IPS-NIHi7 (cell line): ENCODE measurements around the gene HSF2.
A peak's percentile ranks its signal among the peaks of the same experiment; 100 is the strongest.
"Not testable (repeated sequence)": the region's sequence is repeated elsewhere in the genome, so short reads cannot be mapped to it uniquely, and the experiment has no call there.

Experiments used
- DNase-seq: peaks from one replicate; pipeline ENCODE4 v3.0.0; 2012; ENCODE audit warnings: mixed read lengths; ENCODE audit errors: extremely low spot score

The HSF2 gene

GRCh38 chr6:122449069-122449468 is 49.6 kb downstream of the HSF2 start:
- no peak for DNase-seq

DNA sequence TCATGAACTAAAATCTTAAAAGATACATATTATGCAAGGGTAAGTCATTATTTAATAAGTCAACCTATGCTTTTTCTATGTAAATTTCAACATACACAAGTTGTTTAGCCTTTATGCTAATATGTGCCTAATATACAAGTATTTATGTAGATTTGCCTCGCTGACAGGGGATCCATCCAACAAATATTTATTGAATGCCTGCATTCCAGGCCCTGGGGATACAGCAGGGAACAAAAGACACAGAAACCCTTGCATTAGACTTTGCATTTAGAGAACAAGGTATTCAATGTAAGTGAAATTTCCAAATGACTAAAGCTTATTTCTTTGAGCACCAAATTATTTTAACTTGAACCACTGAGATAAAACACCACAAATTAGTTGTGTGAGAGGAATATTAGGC is 53.1 kb downstream of the HSF2 start:
- DNase-seq = no peak

DNA sequence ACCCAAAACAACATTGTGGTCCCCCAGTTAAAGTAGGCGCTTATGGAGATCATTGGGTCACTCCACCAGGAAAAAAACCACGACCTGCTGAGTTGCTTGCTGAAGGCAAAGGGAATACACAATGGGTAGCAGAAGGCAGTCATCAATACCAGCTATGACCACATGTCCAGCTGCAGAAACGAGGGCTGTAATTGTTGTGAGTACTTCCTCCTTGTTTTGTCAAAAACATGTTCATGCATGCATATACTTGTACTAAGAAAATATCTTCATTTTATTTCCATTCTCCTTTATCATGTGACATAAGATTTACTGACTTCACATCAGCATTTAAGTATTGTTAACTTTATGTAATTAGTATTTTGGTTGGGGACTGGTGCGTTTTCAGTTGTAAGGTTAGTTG is 55.2 kb downstream of the HSF2 start:
- no peak for DNase-seq

DNA sequence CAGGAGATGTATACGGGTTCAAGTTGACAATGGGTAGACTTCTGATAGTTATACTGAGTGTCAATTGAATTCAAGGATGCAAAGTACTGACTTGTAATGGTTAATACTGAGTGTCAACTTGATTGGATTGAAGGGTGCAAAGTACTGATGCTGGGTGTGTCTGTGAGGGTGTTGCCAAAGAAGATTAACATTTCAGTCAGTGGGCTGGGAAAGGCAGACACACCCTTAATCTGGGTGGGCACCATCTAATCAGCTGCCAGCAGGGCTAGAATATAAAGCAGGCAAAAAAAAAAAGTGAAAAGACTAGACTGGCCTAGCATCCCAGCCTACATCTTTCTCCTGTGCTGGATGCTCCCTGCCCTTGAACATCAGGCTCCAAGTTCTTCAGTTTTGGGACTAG is 55.7 kb downstream of the HSF2 start:
- not testable (repeated sequence) for DNase-seq

- DNase-seq = no peak
Observed at GRCh38 chr6:122458087-122458486, 58.6 kb downstream of the HSF2 start.

- DNase-seq = no peak
Observed at GRCh38 chr6:122459240-122459639, 59.8 kb downstream of the HSF2 start.

GRCh38 chr6:122459865-122460416 is 60.5 kb downstream of the HSF2 start:
- not testable (repeated sequence) for DNase-seq

- no peak for DNase-seq
Observed at GRCh38 chr6:122461885-122462284, 62.4 kb downstream of the HSF2 start.

GRCh38 chr6:122471107-122472021 is 71.9 kb downstream of the HSF2 start, which contains the start of gene SERINC1:
SERINC1 (minus strand) TSS chr6:122471807; CDS start chr6:122471737, 70 bp downstream.
- DNase-seq = peak; percentile 90

- DNase-seq = peak; percentile 16
Observed at GRCh38 chr6:122472022-122472340, 72.5 kb downstream of the HSF2 start.

DNA sequence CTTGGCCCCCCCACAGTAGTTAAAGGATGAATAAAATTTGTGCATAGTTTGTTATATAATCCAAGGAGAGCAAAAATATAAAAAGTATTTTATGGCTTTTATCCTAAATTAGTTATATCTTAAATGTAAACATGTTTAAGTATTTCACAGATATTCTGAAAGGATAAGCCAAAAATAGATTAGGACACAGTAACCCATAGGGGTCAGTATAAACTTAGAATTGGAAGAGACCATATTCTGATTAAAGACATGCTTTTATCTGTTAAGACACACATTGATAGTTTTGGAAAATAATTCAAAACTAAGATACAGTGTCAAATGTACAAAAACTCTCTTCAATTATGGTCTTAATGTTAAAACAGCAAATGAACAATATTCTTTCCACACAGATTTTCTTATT is 76.7 kb downstream of the HSF2 start:
- DNase-seq = no peak

- no peak for DNase-seq
Observed at GRCh38 chr6:122482750-122483080, 83.3 kb downstream of the HSF2 start.
